ENCODE measurements around the gene OAS2.
"Not testable (repeated sequence)": the region's sequence is repeated elsewhere in the genome, so short reads cannot be mapped to it uniquely, and the experiment has no call there.

The OAS2 gene

DNA sequence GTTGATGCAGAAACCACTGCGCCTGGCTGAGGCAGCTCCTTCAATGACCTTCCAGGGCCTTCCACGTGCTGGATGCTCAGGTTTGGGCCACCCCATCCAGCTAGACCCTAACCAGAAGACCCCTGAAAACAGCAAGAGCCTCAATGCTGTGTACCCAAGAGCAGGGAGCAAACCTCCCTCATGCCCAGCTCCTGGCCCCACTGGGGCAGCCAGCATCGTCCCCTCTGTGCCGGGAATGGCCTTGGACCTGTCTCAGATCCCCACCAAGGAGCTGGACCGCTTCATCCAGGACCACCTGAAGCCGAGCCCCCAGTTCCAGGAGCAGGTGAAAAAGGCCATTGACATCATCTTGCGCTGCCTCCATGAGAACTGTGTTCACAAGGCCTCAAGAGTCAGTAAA lies 29.5 kb upstream of the OAS2 start:
- no peak for DNase-seq (ENCODE audit: low read depth, low spot score)

- no peak for DNase-seq (ENCODE audit: low read depth, low spot score)
Observed at GRCh38 chr12:112950701-112951100, 27.6 kb upstream of the OAS2 start.

DNA sequence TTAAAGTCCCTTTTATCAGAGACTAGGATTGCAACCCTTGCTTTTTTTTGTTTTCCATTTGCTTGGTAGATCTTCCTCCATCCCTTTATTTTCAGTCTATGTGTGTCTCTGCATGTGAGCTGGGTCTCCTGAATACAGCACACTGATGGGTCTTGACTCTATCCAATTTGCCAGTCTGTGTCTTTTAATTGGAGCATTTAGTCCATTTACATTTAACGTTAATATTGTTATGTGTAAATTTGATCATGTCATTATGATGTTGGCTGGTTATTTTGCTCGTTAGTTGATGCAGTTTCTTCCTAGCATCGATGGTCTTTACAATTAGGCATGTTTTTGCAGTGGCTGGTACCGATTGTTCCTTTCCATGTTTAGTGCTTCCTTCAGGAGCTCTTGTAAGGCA lies 21.2 kb upstream of the OAS2 start:
- DNase-seq (ENCODE audit: low read depth, low spot score) = not testable (repeated sequence)

DNA sequence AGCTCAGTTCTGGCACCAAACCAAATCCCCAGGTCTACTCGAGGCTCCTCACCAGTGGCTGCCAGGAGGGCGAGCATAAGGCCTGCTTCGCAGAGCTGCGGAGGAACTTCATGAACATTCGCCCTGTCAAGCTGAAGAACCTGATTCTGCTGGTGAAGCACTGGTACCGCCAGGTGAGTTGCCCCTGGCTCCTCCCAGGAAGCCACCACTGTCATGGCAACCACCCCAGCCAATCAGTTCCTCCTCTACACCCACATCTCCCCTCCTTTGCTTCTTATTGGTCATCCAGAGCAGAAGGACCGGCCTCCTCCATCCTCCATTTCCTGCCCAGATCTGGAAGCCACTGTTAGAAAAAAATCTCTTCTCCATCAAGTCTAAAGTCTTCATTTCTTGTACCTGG lies 17.2 kb upstream of the OAS2 start:
- DNase-seq (ENCODE audit: low read depth, low spot score) = no peak

DNA sequence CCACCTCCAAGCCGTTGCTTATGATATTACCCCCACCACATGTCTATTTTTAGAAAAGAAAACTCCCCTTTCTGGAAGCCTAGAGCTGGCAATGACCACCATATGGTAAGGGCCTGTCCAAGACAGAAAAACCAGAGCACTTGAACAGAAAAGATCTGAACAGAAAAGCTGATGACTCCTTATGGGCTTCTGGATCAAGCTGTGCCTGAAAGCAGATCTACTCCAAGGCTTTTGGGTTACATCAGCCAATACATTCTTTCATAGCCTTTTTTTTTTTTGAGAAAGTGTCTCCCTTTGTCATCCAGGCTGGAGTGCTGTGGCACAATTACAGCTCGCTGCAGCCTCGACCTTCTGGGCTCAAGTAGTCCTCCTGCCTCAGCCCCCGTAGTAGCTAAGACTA lies 16.8 kb upstream of the OAS2 start:
- no peak for DNase-seq (ENCODE audit: low read depth, low spot score)

- DNase-seq (ENCODE audit: low read depth, low spot score) = no peak
Observed at GRCh38 chr12:112962561-112962960, 15.8 kb upstream of the OAS2 start.

DNA sequence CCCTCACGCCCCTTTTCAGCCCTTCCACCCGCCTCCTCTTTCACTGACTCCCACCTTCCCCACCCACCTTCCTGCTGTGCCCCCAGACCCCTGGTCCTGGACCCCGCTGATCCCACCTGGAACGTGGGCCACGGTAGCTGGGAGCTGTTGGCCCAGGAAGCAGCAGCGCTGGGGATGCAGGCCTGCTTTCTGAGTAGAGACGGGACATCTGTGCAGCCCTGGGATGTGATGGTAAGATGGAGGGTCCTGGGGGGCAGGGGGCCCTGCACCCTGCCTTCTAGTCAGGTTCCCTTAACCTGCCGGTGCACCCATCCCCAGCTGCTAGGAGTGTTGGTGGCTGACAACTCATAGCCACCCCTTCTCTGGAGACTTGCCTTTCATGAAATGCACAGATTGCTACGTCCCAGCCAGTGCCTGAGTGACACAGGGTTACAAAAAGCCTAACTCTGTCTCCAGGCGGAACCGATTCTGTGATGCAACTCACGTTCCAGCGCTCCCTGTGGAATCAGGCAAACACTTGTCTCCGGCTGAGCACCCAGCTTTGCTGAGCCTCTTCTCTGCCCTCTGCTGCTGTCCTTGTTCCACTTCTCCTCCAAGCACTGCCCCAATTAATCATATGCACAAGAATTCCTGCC lies 15.0 kb upstream of the OAS2 start:
- no peak for DNase-seq (ENCODE audit: low read depth, low spot score)

GRCh38 chr12:112964067-112964670 lies 14.2 kb upstream of the OAS2 start:
- no peak for DNase-seq (ENCODE audit: low read depth, low spot score)

- no peak for DNase-seq (ENCODE audit: low read depth, low spot score)
Observed at GRCh38 chr12:112964915-112965314, 13.4 kb upstream of the OAS2 start.

DNA sequence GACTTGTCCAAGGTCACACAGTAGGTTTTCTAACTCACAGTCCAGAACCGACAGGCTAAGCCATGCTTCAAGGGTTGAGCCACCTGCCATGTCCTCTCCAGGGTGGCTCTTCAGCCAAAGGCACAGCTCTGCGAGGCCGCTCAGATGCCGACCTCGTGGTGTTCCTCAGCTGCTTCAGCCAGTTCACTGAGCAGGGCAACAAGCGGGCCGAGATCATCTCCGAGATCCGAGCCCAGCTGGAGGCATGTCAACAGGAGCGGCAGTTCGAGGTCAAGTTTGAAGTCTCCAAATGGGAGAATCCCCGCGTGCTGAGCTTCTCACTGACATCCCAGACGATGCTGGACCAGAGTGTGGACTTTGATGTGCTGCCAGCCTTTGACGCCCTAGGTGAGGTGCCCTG lies 12.7 kb upstream of the OAS2 start:
- no peak for DNase-seq (ENCODE audit: low read depth, low spot score)

GRCh38 chr12:112967306-112967705 lies 11.0 kb upstream of the OAS2 start:
- DNase-seq (ENCODE audit: low read depth, low spot score) = no peak

DNA sequence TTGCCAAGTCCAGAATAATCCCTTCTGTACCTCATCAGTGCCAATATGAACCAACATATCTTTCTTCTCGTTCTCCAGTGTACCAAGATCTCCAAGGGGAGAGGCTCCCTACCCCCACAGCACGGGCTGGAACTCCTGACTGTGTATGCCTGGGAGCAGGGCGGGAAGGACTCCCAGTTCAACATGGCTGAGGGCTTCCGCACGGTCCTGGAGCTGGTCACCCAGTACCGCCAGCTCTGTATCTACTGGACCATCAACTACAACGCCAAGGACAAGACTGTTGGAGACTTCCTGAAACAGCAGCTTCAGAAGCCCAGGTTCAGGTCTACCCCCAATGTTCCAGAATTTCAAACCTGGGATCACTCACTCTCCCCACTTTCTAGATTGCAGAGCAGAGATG lies 10.5 kb upstream of the OAS2 start:
- no peak for DNase-seq (ENCODE audit: low read depth, low spot score)

GRCh38 chr12:112969547-112970306 lies 8.6 kb upstream of the OAS2 start:
- no peak for DNase-seq (ENCODE audit: low read depth, low spot score)

GRCh38 chr12:112970391-112970790 lies 7.9 kb upstream of the OAS2 start:
- no peak for DNase-seq (ENCODE audit: low read depth, low spot score)

DNA sequence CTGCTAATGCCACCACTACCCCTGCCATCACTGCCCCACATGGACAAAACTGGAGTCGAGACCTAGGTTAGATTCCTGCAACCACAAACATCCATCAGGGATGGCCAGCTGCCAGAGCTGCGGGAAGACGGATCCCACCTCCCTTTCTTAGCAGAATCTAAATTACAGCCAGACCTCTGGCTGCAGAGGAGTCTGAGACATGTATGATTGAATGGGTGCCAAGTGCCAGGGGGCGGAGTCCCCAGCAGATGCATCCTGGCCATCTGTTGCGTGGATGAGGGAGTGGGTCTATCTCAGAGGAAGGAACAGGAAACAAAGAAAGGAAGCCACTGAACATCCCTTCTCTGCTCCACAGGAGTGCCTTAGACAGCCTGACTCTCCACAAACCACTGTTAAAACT lies 7.1 kb upstream of the OAS2 start:
- DNase-seq (ENCODE audit: low read depth, low spot score) = no peak

- no peak for DNase-seq (ENCODE audit: low read depth, low spot score)
Observed at GRCh38 chr12:112973011-112973735, 5.1 kb upstream of the OAS2 start.

DNA sequence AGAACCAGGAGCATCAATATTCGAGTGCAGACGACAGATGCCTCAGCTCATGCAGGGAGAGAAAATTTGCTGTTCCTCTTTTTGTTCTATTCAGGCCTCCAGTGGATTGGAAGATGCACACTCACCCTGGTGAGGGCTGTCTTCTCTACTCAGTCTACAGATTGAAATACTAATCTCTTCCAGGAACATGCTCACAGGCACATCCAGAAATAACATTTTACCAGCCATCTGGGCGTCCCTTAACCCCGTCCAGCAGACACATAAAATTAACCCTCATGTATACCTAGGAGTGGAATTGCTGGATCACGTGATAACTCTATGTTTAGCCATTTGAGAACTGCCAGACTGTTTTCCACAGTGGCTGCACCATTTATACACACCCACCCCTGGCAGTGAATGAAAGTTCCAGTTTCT lies 4.5 kb upstream of the OAS2 start:
- no peak for DNase-seq (ENCODE audit: low read depth, low spot score)

DNA sequence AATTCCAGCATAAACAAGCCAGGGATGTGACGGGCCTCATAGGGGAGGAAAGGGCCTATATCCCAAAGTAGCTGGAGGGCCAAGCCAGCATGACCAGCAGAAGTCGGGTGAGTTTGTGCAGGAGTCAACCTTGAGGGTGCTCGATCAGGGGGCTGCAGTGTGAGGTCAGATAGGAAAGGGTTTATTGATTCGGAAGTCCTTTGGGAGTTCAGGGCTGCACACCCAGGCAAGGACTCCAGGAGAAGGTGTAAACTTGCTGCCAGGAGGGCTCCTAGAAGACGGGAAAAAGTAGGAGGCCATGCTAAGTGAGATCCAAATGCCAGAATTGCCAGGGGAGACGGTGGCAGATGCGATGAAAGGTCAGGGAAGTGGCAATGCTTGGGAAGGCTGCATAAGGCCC lies 3.4 kb upstream of the OAS2 start:
- DNase-seq (ENCODE audit: low read depth, low spot score) = no peak

GRCh38 chr12:112977139-112977538 lies 1.2 kb upstream of the OAS2 start:
- no peak for DNase-seq (ENCODE audit: low read depth, low spot score)

GRCh38 chr12:112977641-112978040 lies 678 bp upstream of the OAS2 start:
- DNase-seq (ENCODE audit: low read depth, low spot score) = no peak

DNA sequence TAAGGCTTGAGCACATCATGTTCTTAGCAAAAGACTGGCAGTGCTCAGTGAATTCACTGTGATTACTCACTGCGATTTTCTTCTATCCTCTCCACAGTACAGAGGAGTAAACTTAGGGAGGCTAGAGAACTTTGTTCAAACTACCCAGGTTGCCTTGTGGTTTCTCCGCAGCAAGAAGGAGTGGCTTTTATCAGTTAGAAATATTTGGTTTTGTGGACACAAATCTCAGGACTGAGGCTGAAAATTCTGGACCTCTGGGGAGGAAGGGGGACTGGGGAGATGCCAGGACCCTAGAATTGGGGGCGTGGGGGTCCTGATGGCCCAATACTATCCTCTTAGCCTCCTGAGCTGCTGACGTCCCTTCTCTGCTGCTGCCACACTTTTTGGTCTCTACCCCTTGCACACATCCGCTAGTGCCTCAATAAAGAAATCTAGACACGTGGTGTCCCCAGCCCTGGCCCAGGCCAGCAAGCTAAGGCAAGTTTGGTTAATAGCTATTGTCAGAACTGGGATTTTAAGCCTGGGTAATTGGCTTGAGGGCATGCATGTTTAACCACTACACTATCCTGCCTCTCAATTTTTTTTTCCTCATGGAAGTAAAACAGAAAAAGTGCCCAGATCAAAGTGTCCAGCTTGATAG lies 842 bp downstream of the OAS2 start:
- DNase-seq (ENCODE audit: low read depth, low spot score) = no peak

Data from brain pericyte (primary cell).